GM21447 (cell line): ENCODE measurements around the gene CAPZA3.
"Not testable (repeated sequence)": the region's sequence is repeated elsewhere in the genome, so short reads cannot be mapped to it uniquely, and the experiment has no call there.

Experiments used
- ATAC-seq: cut with Tn5 transposase; IDR thresholded peaks from one replicate; pipeline ENCODE4 v1.9.1; 2021; ENCODE audit not compliant: unreplicated experiment

Gene CAPZA3

GRCh38 chr12:18753481-18754123, 15.7 kb downstream of the CAPZA3 start:
- ATAC-seq = no peak

DNA sequence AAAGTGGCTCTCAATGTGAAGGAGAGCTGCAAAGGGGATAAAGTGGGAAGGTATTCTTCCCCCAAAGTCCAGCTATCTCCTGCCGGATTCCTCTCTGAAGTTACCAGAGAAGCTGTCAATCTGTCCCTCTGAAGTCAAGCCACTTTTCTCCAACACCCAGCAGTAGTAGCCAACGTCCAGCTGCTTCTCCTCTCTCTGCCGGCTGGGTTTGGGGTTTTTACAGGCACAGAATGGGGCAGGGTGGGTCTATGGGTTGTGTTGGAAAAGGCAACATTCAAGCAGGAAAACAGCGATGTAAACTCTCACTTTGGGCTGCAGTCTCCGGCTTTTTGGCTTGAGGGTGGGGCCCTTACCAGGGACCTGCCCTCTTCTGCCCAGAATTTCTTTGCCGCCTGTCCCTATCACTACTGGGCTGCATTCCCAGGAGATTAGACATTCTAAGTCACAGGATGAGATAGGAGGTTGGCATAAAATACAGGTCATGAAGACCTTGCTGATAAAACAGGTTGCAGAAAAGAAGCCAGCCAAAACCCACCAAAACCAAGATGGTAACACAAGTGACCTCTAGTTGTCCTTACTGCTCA, 16.3 kb downstream of the CAPZA3 start:
- ATAC-seq = no peak

GRCh38 chr12:18755341-18755740, 17.4 kb downstream of the CAPZA3 start:
- no peak for ATAC-seq

DNA sequence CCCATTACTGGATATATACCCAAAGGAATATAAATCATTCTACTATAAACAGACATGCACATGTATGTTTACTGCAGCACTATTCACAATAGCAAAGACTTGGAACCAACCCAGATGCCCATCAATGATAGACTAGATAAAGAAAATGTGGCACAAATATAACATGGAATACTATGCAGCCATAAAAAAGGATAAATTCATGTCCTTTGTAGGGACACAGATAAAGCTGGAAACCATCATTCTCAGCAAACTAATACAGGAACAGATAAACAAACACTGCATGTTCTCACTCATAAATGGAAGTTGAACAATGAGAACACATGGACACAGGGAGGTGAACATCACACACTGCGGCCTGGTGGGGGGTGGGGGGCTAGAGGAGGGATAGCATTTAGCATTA, 28.6 kb downstream of the CAPZA3 start:
- not testable (repeated sequence) for ATAC-seq

GRCh38 chr12:18782827-18783226, 44.9 kb downstream of the CAPZA3 start:
- no peak for ATAC-seq

- not testable (repeated sequence) for ATAC-seq
These were observed 47.5 kb downstream of the CAPZA3 start for GRCh38 chr12:18785465-18785864.
